HFF-Myc (cell line): ENCODE measurements around the gene ECD.

Experiments used
- DNase-seq: peaks from one replicate; pipeline ENCODE4 v3.0.0-alpha.2; 2011; ENCODE audit warnings: low read depth; ENCODE audit errors: extremely low read depth
- H3K4me3 ChIP-seq: replicated peaks from 2 replicates; pipeline ENCODE4 v1.5.1; 2011; ENCODE audit warnings: low read depth, mild to moderate bottlenecking, control low read depth, low read length
- CTCF ChIP-seq: IDR thresholded peaks from 2 replicates; pipeline ENCODE4 v1.5.1; 2012; ENCODE audit warnings: mild to moderate bottlenecking, low read depth, low read length, control low read depth; ENCODE audit errors: missing control alignments

ECD gene

GRCh38 chr10:73167783-73168464, at the start of gene ECD, which contains the start of gene FAM149B1:
TSS of gene ECD (minus strand) at chr10:73168008. CDS start at chr10:73163937, 4,071 bp downstream.
TSS of gene FAM149B1 (plus strand) at chr10:73168119. CDS start at chr10:73168340, 221 bp downstream.
- peak; percentile 85 for DNase-seq
- TF ChIP-seq CTCF: no peak
- H3K4me3 ChIP-seq: peak within 1 kb of the TSS; percentile 100

- no peak overlapping the region for H3K4me3 ChIP-seq
- DNase-seq: no peak
Observed at GRCh38 chr10:73215749-73216148, 47.9 kb upstream of the ECD start.

GRCh38 chr10:73211106-73211811, 43.5 kb upstream of the ECD start:
- no peak for TF ChIP-seq CTCF
- no peak overlapping the region for H3K4me3 ChIP-seq
- DNase-seq: no peak

More at GRCh38 chr10:73215749-73216148, 47.9 kb upstream of the ECD start:
- no peak for TF ChIP-seq CTCF

GRCh38 chr10:73210395-73211105, 42.7 kb upstream of the ECD start:
- DNase-seq: no peak
- TF ChIP-seq CTCF: no peak
- no peak overlapping the region for H3K4me3 ChIP-seq

- TF ChIP-seq CTCF: no peak
- DNase-seq: no peak
- H3K4me3 ChIP-seq: no peak overlapping the region
Observed at GRCh38 chr10:73209705-73210104, 41.9 kb upstream of the ECD start.

GRCh38 chr10:73207883-73208282, 40.1 kb upstream of the ECD start:
- no peak overlapping the region for H3K4me3 ChIP-seq
- no peak for DNase-seq
- TF ChIP-seq CTCF: no peak
